Hindlimb muscle (tissue), 1 donor: ENCODE results near the gene SLC35G4. TPM values are rescaled to one million over a fixed set of nuclear protein-coding genes. Genes with fewer than 3 reads are reported as not detected.
"Not testable (repeated sequence)": the region's sequence is repeated elsewhere in the genome, so short reads cannot be mapped to it uniquely, and the experiment has no call there.

ENCODE experiments used
- DNase-seq: peaks from one replicate; pipeline ENCODE4 v3.0.0-alpha.2; 2013
- polyA plus RNA-seq: library from polyadenylated mRNA; unstranded; fragments of 120-200 nt; gene quantifications from one replicate; pipeline ENCODE4 v1.2.1, GENCODE V29; 2013; ENCODE audit not compliant: insufficient read length

Gene SLC35G4
- polyA plus RNA-seq, 1 donor: not detected

- DNase-seq: not testable (repeated sequence)
Observed at GRCh38 chr18:11614042-11614441, 4.6 kb downstream of the SLC35G4 start.

- not testable (repeated sequence) for DNase-seq
Observed at GRCh38 chr18:11614981-11615380, 5.6 kb downstream of the SLC35G4 start.

GRCh38 chr18:11647310-11647709 lies 37.9 kb downstream of the SLC35G4 start:
- not testable (repeated sequence) for DNase-seq

GRCh38 chr18:11647804-11648203 lies 38.4 kb downstream of the SLC35G4 start:
- not testable (repeated sequence) for DNase-seq

GRCh38 chr18:11649839-11650238 lies 40.4 kb downstream of the SLC35G4 start:
- DNase-seq: no peak

- no peak for DNase-seq
Observed at GRCh38 chr18:11651899-11652298, 42.5 kb downstream of the SLC35G4 start.

- DNase-seq: no peak
Observed at GRCh38 chr18:11653521-11653920, 44.1 kb downstream of the SLC35G4 start.

- DNase-seq: peak; percentile 35
Observed at GRCh38 chr18:11654736-11655605, 45.6 kb downstream of the SLC35G4 start.

GRCh38 chr18:11655606-11655932 lies 46.2 kb downstream of the SLC35G4 start:
- no peak for DNase-seq

- DNase-seq: no peak
Observed at GRCh38 chr18:11657152-11657551, 47.8 kb downstream of the SLC35G4 start.

- DNase-seq: no peak
Observed at GRCh38 chr18:11657554-11657953, 48.2 kb downstream of the SLC35G4 start.

- no peak for DNase-seq
Observed at GRCh38 chr18:11658019-11658418, 48.6 kb downstream of the SLC35G4 start.

- DNase-seq: no peak
Observed at GRCh38 chr18:11658989-11659388, 49.6 kb downstream of the SLC35G4 start.

Other genes with a start within 250 kb of the SLC35G4 start
- 2.3 TPM for gene GNAL, start 79.7 kb downstream of the SLC35G4 start, polyA plus RNA-seq
- 22.3 TPM for gene CHMP1B, start 241.8 kb downstream of the SLC35G4 start, polyA plus RNA-seq